ENCODE data around the gene SPG7.

- TF ChIP-seq SIN3A (IDR thresholded peaks at IDR 0.05; ENCODE audit: borderline replicate concordance in 2 of 2, control insufficient read depth in 1 of 2, low read depth in 2 of 2, low read length in 2 of 2) (no peak), BHLHE40 (IDR thresholded peaks at IDR 0.05; ENCODE audit: low read length) (no peak), FOXA1 (IDR thresholded peaks at IDR 0.05; ENCODE audit: borderline replicate concordance) (no peak), STAT5B (CRISPR knock-in tag; IDR thresholded peaks at IDR 0.05) (no peak), DDX20 (tag; IDR thresholded peaks at IDR 0.05; ENCODE audit: low read depth) (no peak), SRF (CRISPR knock-in tag; IDR thresholded peaks at IDR 0.05) (no peak), ETV5 (CRISPR knock-in tag; IDR thresholded peaks at IDR 0.05; ENCODE audit: low read depth) (no peak)
- TF ChIP-seq, protein P1, sequence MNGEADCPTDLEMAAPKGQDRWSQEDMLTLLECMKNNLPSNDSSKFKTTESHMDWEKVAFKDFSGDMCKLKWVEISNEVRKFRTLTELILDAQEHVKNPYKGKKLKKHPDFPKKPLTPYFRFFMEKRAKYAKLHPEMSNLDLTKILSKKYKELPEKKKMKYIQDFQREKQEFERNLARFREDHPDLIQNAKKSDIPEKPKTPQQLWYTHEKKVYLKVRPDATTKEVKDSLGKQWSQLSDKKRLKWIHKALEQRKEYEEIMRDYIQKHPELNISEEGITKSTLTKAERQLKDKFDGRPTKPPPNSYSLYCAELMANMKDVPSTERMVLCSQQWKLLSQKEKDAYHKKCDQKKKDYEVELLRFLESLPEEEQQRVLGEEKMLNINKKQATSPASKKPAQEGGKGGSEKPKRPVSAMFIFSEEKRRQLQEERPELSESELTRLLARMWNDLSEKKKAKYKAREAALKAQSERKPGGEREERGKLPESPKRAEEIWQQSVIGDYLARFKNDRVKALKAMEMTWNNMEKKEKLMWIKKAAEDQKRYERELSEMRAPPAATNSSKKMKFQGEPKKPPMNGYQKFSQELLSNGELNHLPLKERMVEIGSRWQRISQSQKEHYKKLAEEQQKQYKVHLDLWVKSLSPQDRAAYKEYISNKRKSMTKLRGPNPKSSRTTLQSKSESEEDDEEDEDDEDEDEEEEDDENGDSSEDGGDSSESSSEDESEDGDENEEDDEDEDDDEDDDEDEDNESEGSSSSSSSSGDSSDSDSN (IDR thresholded peaks at IDR 0.05; ENCODE audit: borderline replicate concordance in 1 of 2, low read depth in 2 of 2, low read length in 2 of 2) = no peak
- TF ChIP-seq, protein P2, sequence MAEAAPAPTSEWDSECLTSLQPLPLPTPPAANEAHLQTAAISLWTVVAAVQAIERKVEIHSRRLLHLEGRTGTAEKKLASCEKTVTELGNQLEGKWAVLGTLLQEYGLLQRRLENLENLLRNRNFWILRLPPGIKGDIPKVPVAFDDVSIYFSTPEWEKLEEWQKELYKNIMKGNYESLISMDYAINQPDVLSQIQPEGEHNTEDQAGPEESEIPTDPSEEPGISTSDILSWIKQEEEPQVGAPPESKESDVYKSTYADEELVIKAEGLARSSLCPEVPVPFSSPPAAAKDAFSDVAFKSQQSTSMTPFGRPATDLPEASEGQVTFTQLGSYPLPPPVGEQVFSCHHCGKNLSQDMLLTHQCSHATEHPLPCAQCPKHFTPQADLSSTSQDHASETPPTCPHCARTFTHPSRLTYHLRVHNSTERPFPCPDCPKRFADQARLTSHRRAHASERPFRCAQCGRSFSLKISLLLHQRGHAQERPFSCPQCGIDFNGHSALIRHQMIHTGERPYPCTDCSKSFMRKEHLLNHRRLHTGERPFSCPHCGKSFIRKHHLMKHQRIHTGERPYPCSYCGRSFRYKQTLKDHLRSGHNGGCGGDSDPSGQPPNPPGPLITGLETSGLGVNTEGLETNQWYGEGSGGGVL (CRISPR knock-in tag; IDR thresholded peaks at IDR 0.05) = no peak
Measured at GRCh38 chr16:89545831-89546574, 37.8 kb downstream of the SPG7 start.
